UCSD-AML1 (cell line): ENCODE data around the gene FAXDC2.

Experiments
- DNase-seq: peaks from one replicate; lab custom pipeline; 2025; ENCODE audit not compliant: unreplicated experiment; lab: John Stamatoyannopoulos, UW

FAXDC2 gene

GRCh38 chr5:154850255-154851062 lies at the start of gene FAXDC2:
FAXDC2 (minus strand) TSS chr5:154850603; CDS start chr5:154838178, 12,425 bp downstream.
- DNase-seq, result no peak

- DNase-seq, result no peak
These were observed 49.7 kb upstream of the FAXDC2 start for GRCh38 chr5:154900066-154900465.

- no peak for DNase-seq
These were observed 48.9 kb upstream of the FAXDC2 start for GRCh38 chr5:154899151-154899816.

- DNase-seq, result no peak
These were observed 47.8 kb upstream of the FAXDC2 start for GRCh38 chr5:154898210-154898609.

- no peak for DNase-seq
These were observed 46.3 kb upstream of the FAXDC2 start for GRCh38 chr5:154896562-154897165.

- no peak for DNase-seq
These were observed 45.5 kb upstream of the FAXDC2 start for GRCh38 chr5:154895606-154896561.

GRCh38 chr5:154893381-154893780 lies 43.0 kb upstream of the FAXDC2 start:
- DNase-seq, result no peak

GRCh38 chr5:154892369-154892771 lies 42.0 kb upstream of the FAXDC2 start:
- no peak for DNase-seq

- no peak for DNase-seq
These were observed 35.0 kb upstream of the FAXDC2 start for GRCh38 chr5:154885439-154885838.

- DNase-seq, result no peak
These were observed 34.0 kb upstream of the FAXDC2 start for GRCh38 chr5:154884424-154884823.

GRCh38 chr5:154881986-154882385 lies 31.6 kb upstream of the FAXDC2 start:
- no peak for DNase-seq

GRCh38 chr5:154878642-154879335 lies 28.4 kb upstream of the FAXDC2 start:
- DNase-seq, result no peak

- no peak for DNase-seq
These were observed 23.5 kb upstream of the FAXDC2 start for GRCh38 chr5:154873791-154874331.

GRCh38 chr5:154871734-154872133 lies 21.3 kb upstream of the FAXDC2 start:
- DNase-seq, result no peak

- DNase-seq, result peak; percentile 18
These were observed 18.3 kb upstream of the FAXDC2 start for GRCh38 chr5:154868702-154869101.

GRCh38 chr5:154866841-154867240 lies 16.4 kb upstream of the FAXDC2 start:
- no peak for DNase-seq

- DNase-seq, result no peak
These were observed 15.2 kb upstream of the FAXDC2 start for GRCh38 chr5:154865466-154866184.

- no peak for DNase-seq
These were observed 13.1 kb upstream of the FAXDC2 start for GRCh38 chr5:154863291-154864080.

- no peak for DNase-seq
These were observed 12.4 kb upstream of the FAXDC2 start for GRCh38 chr5:154862766-154863165.
